Colonic mucosa (tissue), 4 donors: ENCODE measurements around the gene TTYH2. TPM values are rescaled to one million over a fixed set of nuclear protein-coding genes. Genes with fewer than 3 reads are reported as not detected.

Experiments used
- DNase-seq: peaks from one replicate; pipeline ENCODE4 v3.0.0-alpha.2; 2020
- H3K27ac ChIP-seq: fragments of 200-600 bp; one replicate; pipeline ENCODE4 v1.8.0; 2021
- H3K27me3 ChIP-seq: fragments of 200-600 bp; one replicate; pipeline ENCODE4 v1.8.0; 2021
- H3K36me3 ChIP-seq: fragments of 200-600 bp; one replicate; pipeline ENCODE4 v1.8.0; 2021
- H3K4me1 ChIP-seq: fragments of 200-600 bp; one replicate; pipeline ENCODE4 v1.8.0; 2021; ENCODE audit warnings: mild to moderate bottlenecking
- H3K4me3 ChIP-seq: fragments of 200-600 bp; one replicate; pipeline ENCODE4 v1.8.0; 2021
- H3K9ac ChIP-seq, 2 donors: one replicate each; pipeline ENCODE4 v1.7.0; 2013; ENCODE audit warnings: control low read depth in 2 of 2, low read depth in 2 of 2, low read length in 2 of 2
- H3K9me3 ChIP-seq: fragments of 200-600 bp; one replicate; pipeline ENCODE4 v1.8.0; 2021
- intact Hi-C: fragments of 100-400 bp; cut with DNase I; formaldehyde crosslinking; loops from one replicate; pipeline ENCODE4 v1.14.1; 2022
- total RNA-seq, 2 donors: library from RNA; stranded (reverse); fragmentation: NEBNext Ultra II Directional in 1 of 2; extraction: Animal tissue kit (Norgen Biotek cat#: 25700) in 1 of 2; gene quantifications; one replicate each; pipeline ENCODE4 v1.2.1, GENCODE V29; 2021
- TF ChIP-seq, protein P1 (sequence below): fragments of 200-600 bp; IDR thresholded peaks from one replicate; pipeline ENCODE4 v1.8.0; 2022; ENCODE audit warnings: antibody characterized with exemption, mild to moderate bottlenecking
- donor health status: healthy.
- donor health status: DM: no; HTN: no; CAD: no.
- donor health status: DM: no; HTN: no; CAD: no.

TTYH2 gene
- total RNA-seq, 2 donors from 2014 or later, result 0.86 to 2.9 TPM

DNA sequence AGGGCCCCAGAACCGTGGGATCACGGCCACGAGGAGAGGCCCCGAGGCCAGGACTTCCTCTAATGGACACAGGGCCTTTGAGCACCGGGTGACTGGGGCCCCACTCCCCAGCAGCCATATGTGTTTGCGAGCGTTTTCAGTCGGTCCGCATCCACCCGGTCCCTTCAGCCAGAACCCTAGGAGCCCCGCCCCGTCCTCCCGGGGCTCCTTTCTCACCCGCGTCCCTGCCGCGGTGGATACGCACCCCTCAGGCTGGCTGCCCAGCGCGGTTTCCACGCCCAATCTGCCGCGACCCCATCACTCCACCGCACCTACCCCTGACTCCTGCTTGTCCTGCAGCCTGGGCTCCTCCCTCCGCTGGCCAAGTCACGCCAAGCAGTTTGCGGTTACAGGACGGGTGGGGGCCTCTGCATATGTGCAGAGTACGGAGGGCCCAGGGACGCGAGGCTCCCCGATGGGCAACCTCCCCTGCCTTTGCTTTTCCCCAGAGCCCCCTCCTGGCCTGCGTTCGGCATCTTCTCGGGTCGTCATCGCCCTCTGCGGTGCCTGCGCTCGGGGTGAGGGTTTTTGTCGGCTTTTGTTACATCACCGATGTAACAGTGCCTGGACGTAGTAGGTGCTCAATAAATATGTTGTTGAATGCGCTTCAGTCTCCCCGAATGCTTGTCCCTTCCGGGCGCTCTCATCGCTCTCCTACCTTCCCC is 1.0 kb upstream of the TTYH2 start:
- intact Hi-C loops, result loop anchor here (5.0 kb wide), 2 partner anchors 85 to 150 kb away; partner anchors contain the start of gene BTBD17
- Histone ChIP-seq H3K27me3 (peaks cover 7% of the 10 kb centered on the region), H3K4me3 (peak overlapping the region; percentile 48), H3K9me3 (no peaks in the 10 kb centered on the region), H3K36me3 (peaks cover 6% of the 10 kb centered on the region), H3K4me1 (peaks cover 15% of the 10 kb centered on the region), H3K27ac (peak overlapping the region; percentile 76), H3K9ac (peak overlapping the region; percentile 66 to 75)
- DNase-seq, result peak; percentile 36
- TF ChIP-seq, protein P1, sequence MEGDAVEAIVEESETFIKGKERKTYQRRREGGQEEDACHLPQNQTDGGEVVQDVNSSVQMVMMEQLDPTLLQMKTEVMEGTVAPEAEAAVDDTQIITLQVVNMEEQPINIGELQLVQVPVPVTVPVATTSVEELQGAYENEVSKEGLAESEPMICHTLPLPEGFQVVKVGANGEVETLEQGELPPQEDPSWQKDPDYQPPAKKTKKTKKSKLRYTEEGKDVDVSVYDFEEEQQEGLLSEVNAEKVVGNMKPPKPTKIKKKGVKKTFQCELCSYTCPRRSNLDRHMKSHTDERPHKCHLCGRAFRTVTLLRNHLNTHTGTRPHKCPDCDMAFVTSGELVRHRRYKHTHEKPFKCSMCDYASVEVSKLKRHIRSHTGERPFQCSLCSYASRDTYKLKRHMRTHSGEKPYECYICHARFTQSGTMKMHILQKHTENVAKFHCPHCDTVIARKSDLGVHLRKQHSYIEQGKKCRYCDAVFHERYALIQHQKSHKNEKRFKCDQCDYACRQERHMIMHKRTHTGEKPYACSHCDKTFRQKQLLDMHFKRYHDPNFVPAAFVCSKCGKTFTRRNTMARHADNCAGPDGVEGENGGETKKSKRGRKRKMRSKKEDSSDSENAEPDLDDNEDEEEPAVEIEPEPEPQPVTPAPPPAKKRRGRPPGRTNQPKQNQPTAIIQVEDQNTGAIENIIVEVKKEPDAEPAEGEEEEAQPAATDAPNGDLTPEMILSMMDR, result no peak

DNA sequence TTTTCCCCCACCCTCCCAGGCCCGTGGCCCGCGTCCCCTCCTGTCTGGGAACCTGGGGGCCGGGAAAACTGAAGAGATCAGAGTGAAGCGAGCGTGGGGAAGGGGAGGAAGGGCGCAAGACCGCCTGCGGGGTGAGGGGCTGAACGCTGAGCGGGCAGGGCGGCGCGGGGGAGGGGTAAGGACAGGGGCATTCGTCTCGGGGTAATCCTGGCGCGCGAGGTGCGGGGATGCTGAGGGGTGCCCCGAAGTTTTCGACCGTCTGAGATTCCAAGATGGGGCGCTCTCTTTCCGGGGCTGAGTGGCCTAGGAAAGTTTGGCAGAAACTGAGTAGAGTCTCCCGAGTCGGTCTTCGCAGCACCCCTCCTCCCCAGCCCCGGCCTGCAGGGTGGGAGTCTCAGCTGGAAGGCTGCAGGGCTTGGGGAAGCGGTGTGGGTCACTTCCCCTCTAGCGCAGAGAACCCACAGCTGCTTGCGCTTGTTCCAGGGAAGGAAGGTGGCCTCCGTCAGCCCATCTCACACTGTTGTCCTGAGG is 555 bp downstream of the TTYH2 start:
- Histone ChIP-seq H3K27me3 (peaks cover 7% of the 10 kb centered on the region), H3K9ac (peak overlapping the region; percentile 24 to 31), H3K36me3 (peaks cover 6% of the 10 kb centered on the region), H3K4me3 (peak overlapping the region; percentile 48), H3K4me1 (peaks cover 15% of the 10 kb centered on the region), H3K9me3 (no peaks in the 10 kb centered on the region), H3K27ac (no peak overlapping the region)
- peak; percentile 30 for DNase-seq
- TF ChIP-seq, protein P1, result no peak
- intact Hi-C loops, result loop anchor here (5.0 kb wide), 2 partner anchors 83 to 148 kb away; partner anchors contain the start of gene BTBD17

DNA sequence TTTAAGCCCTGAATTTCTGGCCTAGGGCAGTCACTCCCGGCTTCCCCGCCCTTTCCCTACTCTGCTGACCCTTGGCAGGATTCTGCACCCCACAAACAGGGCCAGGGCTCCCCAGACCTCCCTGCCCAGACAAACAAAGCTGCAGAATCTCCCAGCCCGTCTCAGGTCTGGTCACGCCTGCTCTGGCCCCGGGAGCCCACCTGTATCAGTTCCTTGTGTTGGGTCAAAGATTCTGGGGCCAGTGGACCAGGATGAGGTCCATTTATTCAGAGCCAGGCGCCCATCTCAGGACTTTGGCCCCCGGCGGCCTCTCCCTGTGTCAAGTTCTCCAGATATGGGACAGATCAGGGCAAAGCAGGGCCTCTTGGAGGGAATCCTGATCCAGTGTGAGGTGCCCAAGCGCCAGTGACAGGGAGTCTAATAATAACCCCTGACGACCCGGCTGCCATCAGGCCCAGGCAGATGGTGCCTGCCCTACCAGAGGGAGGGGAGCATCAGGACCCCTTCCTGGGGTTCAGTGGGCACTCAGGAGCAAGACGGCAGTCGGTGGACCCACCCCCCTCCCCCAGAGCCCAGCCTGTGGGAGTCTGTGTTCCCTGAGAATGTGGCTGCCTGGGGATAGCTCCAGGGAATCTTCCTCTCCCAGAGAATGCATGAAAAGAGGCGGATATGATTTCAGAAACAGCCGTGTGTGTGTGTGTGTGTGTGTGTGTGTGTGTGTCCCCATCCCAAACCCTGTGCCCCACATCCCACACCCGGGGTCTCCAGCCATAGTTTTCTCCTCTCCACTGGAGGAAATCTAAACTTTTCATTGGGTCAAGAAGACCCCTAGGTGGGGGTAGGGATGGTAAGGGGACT is 1.3 kb downstream of the TTYH2 start:
- H3K27ac ChIP-seq, result no peak overlapping the region
- intact Hi-C loops, result loop anchor here (5.0 kb wide), 2 partner anchors 83 to 148 kb away; partner anchors contain the start of gene BTBD17
- peaks cover 15% of the 10 kb centered on the region for H3K4me1 ChIP-seq
- H3K27me3 ChIP-seq, result peaks cover 7% of the 10 kb centered on the region
- H3K9ac ChIP-seq, result peak overlapping the region; percentile 24 to 31
- TF ChIP-seq, protein P1, result no peak
- DNase-seq, result no peak
- no peaks in the 10 kb centered on the region for H3K36me3 ChIP-seq
- no peaks in the 10 kb centered on the region for H3K9me3 ChIP-seq
- H3K4me3 ChIP-seq, result peak overlapping the region; percentile 48

DNA sequence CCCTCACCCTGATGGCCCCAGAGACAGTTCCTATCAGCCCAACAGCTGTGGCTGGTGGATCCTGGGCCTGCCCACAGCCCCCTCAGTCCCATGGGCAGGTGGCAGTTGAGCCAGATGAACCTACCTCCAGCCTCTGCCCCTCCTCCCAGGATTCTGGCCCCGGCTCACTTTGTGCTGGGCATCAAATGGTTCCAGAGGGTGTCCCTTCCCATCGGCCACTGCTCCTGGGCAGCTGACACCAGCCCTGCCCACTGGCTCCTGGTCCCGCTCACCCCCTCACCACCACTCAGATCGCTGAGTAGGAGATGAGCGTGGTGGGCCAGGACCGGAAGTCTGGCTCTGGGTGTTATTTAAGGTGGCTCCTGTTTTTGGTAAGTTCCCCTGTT is 2.0 kb downstream of the TTYH2 start:
- H3K27ac ChIP-seq, result no peak overlapping the region
- H3K9ac ChIP-seq, result peak overlapping the region in 1 of 2 donors; percentile 24
- H3K9me3 ChIP-seq, result no peaks in the 10 kb centered on the region
- H3K36me3 ChIP-seq, result no peaks in the 10 kb centered on the region
- TF ChIP-seq, protein P1, result no peak
- peaks cover 15% of the 10 kb centered on the region for H3K4me1 ChIP-seq
- intact Hi-C loops, result no loop called here
- peaks cover 7% of the 10 kb centered on the region for H3K27me3 ChIP-seq
- H3K4me3 ChIP-seq, result no peak overlapping the region
- DNase-seq, result no peak

DNA sequence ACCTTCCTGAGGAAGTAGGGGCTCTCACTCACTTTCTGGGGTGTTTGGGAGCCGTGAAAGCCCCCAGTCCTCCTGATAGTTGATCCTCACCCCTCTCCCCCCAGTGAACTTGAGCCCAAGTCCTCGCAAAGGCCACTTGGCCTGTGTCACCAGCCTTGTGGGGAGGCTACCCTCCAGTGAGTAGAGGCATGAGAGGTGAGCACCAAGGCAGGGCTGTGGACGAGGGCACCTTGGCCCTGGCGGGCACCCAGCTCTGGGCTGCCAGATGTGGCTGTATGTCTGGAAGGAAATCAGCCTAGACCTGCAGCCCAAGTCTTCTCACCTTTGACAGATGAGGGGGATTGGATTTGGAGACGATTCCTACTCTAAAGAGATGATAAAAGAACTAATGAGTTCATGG is 3.1 kb downstream of the TTYH2 start:
- H3K4me1 ChIP-seq, result peaks cover 15% of the 10 kb centered on the region
- peaks cover 7% of the 10 kb centered on the region for H3K27me3 ChIP-seq
- H3K9ac ChIP-seq, result no peak overlapping the region
- H3K4me3 ChIP-seq, result no peak overlapping the region
- TF ChIP-seq, protein P1, result no peak
- H3K9me3 ChIP-seq, result no peaks in the 10 kb centered on the region
- intact Hi-C loops, result no loop called here
- no peak for DNase-seq
- H3K36me3 ChIP-seq, result no peaks in the 10 kb centered on the region
- no peak overlapping the region for H3K27ac ChIP-seq
